K562 (cell line): ENCODE data around the gene DPH7. TPM values are rescaled to one million over a fixed set of nuclear protein-coding genes. Genes with fewer than 3 reads are reported as not detected.

Experiments used
- ATAC-seq: fragments of 200-7000 bp; cut with Tn5 transposase; 3 replicates; pipeline ENCODE4 v1.9.1; 2020; ENCODE audit warnings: moderate library complexity
- BruUV-seq: library from RNA; stranded (reverse); fragments of 400-500 nt; replicated peaks from 2 replicates; lab custom pipeline; 2021; lab: Mats Ljungman, UMichigan
- CTCF ChIA-PET: fragments of 300-600 bp; formaldehyde crosslinking; extraction: SDS; loops from one replicate; lab custom pipeline; 2021; ENCODE audit warnings: low intra/inter-chr PET ratio; lab: Yijun Ruan, JAX
- POLR2A ChIA-PET: fragments of 300-600, 350-650 bp; sonication (Branson Sonifier 250); formaldehyde crosslinking; extraction: SDS; loops from one replicate; lab custom pipeline; 2021; ENCODE audit warnings: antibody characterized with exemption, inconsistent platforms; lab: Yijun Ruan, JAX
- DNase-seq, 4 experiments: peaks; one replicate each; pipeline versions ENCODE4 v3.0.0 to v3.0.0-alpha.2; 2011 to 2018; ENCODE audit warnings: low spot score in 3 of 4, mixed read lengths in 3 of 4; ENCODE audit errors: extremely low read depth in 1 of 4
- FAIRE-seq: peaks from 2 replicates; lab custom pipeline; 2011; peaks lifted over from hg19 to GRCh38; lab: Jason Lieb, UNC
- H2AFZ ChIP-seq: 2 replicates; pipeline ENCODE4 v1.6.0; 2011; ENCODE audit warnings: low read depth, low read length, control low read depth, inconsistent platforms
- H3K27ac ChIP-seq: fragments of 200-600 bp; 3 replicates; pipeline ENCODE4 v1.8.0; 2011; ENCODE audit warnings: low read depth, mild to moderate bottlenecking, control low read depth, inconsistent platforms, low read length, moderate library complexity, mixed read lengths; ENCODE audit errors: extremely low read depth
- H3K27me3 ChIP-seq, 2 experiments: fragments of 300-600 bp in 1 of 2; 2 replicates in 1 of 2; 3 replicates in 1 of 2; pipeline versions ENCODE4 v1.6.0 to v1.8.0; 2011; ENCODE audit warnings: inconsistent platforms in 2 of 2, low read length in 2 of 2, mild to moderate bottlenecking in 1 of 2, mixed read lengths in 1 of 2, moderate library complexity in 1 of 2; ENCODE audit not compliant: control insufficient read depth in 2 of 2, insufficient read depth in 2 of 2
- H3K36me3 ChIP-seq: fragments of 300-600 bp; 3 replicates; pipeline ENCODE4 v1.8.0; 2011; ENCODE audit warnings: mild to moderate bottlenecking, low read length, inconsistent platforms; ENCODE audit not compliant: control insufficient read depth, insufficient read depth
- H3K4me1 ChIP-seq, 2 experiments: fragments of 200-600 bp in 1 of 2; replicated peaks in 1 of 2; 2 replicates in 1 of 2; 3 replicates in 1 of 2; pipeline versions ENCODE4 v1.5.1 to v1.8.0; 2011; ENCODE audit warnings: inconsistent platforms in 2 of 2, low read length in 2 of 2, mild to moderate bottlenecking in 1 of 2, mixed read lengths in 1 of 2, moderate library complexity in 1 of 2; ENCODE audit not compliant: control insufficient read depth in 2 of 2, insufficient read depth in 2 of 2
- H3K4me2 ChIP-seq: 2 replicates; pipeline ENCODE4 v1.6.1; 2011; ENCODE audit warnings: low read length, control low read depth, inconsistent platforms, mixed read lengths; ENCODE audit not compliant: insufficient read depth
- H3K4me3 ChIP-seq: fragments of 200-600 bp; sonication (generic), shearing (Covaris generic); 2 replicates; pipeline ENCODE4 v1.5.1; 2016; ENCODE audit warnings: control low read depth, inconsistent platforms
- H3K79me2 ChIP-seq: fragments of 200-600 bp; 3 replicates; pipeline ENCODE4 v1.8.0; 2011; ENCODE audit warnings: low read length, inconsistent platforms; ENCODE audit not compliant: control insufficient read depth, insufficient read depth
- H3K9ac ChIP-seq, 2 experiments: 2 replicates each; pipeline versions ENCODE4 v1.6.0 to v1.6.1; 2011; ENCODE audit warnings: low read depth in 2 of 2, low read length in 2 of 2, control low read depth in 1 of 2, inconsistent platforms in 1 of 2, mild to moderate bottlenecking in 1 of 2, mixed read lengths in 1 of 2; ENCODE audit not compliant: insufficient read depth in 1 of 2
- H3K9me1 ChIP-seq: one replicate; pipeline ENCODE4 v1.6.0; 2011; ENCODE audit warnings: inconsistent platforms, mild to moderate bottlenecking, low read length, moderate library complexity; ENCODE audit not compliant: control insufficient read depth, insufficient read depth
- H3K9me3 ChIP-seq: replicated peaks from 2 replicates; pipeline ENCODE4 v1.5.1; 2011; ENCODE audit warnings: low read depth, low read length, inconsistent platforms; ENCODE audit not compliant: control insufficient read depth, insufficient read depth
- H4K20me1 ChIP-seq: replicated peaks from 2 replicates; pipeline ENCODE4 v1.6.1; 2011; ENCODE audit warnings: low read length, inconsistent platforms, mixed read lengths; ENCODE audit not compliant: control insufficient read depth, insufficient read depth
- C11orf30 ChIP-seq: fragments of 450-650 bp; IDR thresholded peaks from 2 replicates; pipeline ENCODE4 v1.6.1; 2016; ENCODE audit warnings: low read depth, mild to moderate bottlenecking
- CC2D1A ChIP-seq: fragments of 450-650 bp; IDR thresholded peaks from 2 replicates; pipeline ENCODE4 v1.6.1; 2017; ENCODE audit warnings: mild to moderate bottlenecking
- CHD2 ChIP-seq: IDR thresholded peaks from 2 replicates; pipeline ENCODE4 v1.6.1; 2011; ENCODE audit warnings: low read depth, low read length
- HIVEP1 ChIP-seq: fragments of 250-450 bp; sonication (Bioruptor Pico); IDR thresholded peaks from 2 replicates; pipeline ENCODE4 v1.4.0; 2020; ENCODE audit warnings: mild to moderate bottlenecking
- NR2C2 ChIP-seq, 2 experiments: fragments of 200-800 bp in 1 of 2; sonication (Bioruptor generic) in 1 of 2; sonication (generic) in 1 of 2; formaldehyde crosslinking in 1 of 2; IDR thresholded peaks; 2 replicates each; pipeline versions ENCODE4 v1.6.1 to v1.8.0; 2016 to 2022; ENCODE audit warnings: mild to moderate bottlenecking in 1 of 2, missing compliant biosample characterization in 1 of 2, missing genetic modification characterization in 1 of 2, missing genetic modification reagents in 1 of 2
- POLR2AphosphoS2 ChIP-seq: IDR thresholded peaks from 2 replicates; pipeline ENCODE4 v1.6.1; 2012; ENCODE audit warnings: low read length, improper control_type of control experiment
- ZBED1 ChIP-seq: IDR thresholded peaks from 2 replicates; pipeline ENCODE4 v1.6.1; 2014
- WGBS: fragments of 100-300 bp; shearing (Covaris generic); methylation state at CpG from one replicate; pipeline ENCODE4 v1.1.6; 2016; ENCODE audit warnings: low coverage, mixed read lengths; ENCODE audit not compliant: insufficient coverage; ENCODE audit errors: missing lambda C conversion rate; 5-methylcytosine and 5-hydroxymethylcytosine counted together
- in situ Hi-C: fragments of 300-500 bp; cut with MboI; formaldehyde crosslinking; loops from 4 replicates; pipeline ENCODE4 v1.15.0; 2018; ENCODE audit warnings: inconsistent platforms, mixed read lengths
- intact Hi-C: fragments of 100-400 bp; cut with micrococcal nuclease; formaldehyde crosslinking; loops from 2 replicates; pipeline ENCODE4 v1.14.2; 2022
- polyA plus RNA-seq, 8 experiments: library from polyadenylated mRNA; depleted of rRNA in 4 of 8; stranded (reverse) in 5 of 8; unstranded in 3 of 8; fragments of >200 nt; fragmentation: Nextera tagmentation in 2 of 8; fragmentation: Illumina TruSeq in 1 of 8; extraction: Ambion mirVana in 2 of 8; extraction: Trizol in 1 of 8; gene quantifications; 2 replicates each; pipeline versions ENCODE4 v1.2.1 to v1.2.3, GENCODE V29; 2011 to 2014; ENCODE audit warnings: inconsistent platforms in 1 of 8, missing spikeins in 1 of 8
- total RNA-seq, 7 experiments: library from RNA; depleted of rRNA in 6 of 7; stranded (reverse); fragments of >200 nt in 6 of 7; fragmentation: Illumina TruSeq in 2 of 7; extraction: Trizol in 2 of 7; gene quantifications; 2 replicates each; pipeline versions ENCODE4 v1.2.1 to v1.2.3, GENCODE V29; 2011 to 2021; ENCODE audit warnings: low replicate concordance in 1 of 7
- TF ChIP-seq, protein P1 (sequence below): fragments of 250-450 bp; sonication (Bioruptor Pico); IDR thresholded peaks from 2 replicates; pipeline ENCODE4 v1.8.0; 2022; ENCODE audit warnings: inconsistent platforms

The DPH7 gene
- total and polyA plus RNA-seq, 9 of the 15 experiments (the other 6 are each of a cell fraction or from before 2014, with no cell fraction given): 13.9 to 68.6 (median 41.3) TPM

DNA sequence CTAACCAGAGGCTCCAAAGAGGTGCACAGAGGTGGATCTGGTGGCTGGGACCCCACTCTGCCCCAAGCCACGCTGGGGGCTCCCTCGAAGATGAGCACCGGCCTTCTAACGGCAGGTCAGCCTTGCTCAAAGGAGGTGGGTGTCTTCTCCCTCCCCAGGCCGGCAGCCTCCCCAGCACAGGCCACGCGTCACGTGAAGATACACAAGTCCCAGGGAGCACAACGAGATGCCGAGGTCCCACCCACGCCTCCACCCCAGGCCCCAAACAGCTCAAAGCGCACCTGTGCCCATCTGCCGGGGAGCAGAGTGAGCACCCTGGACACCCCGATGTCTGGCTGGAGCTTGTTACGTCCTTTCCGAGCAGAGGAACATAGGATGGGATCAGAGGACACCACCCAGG lies 40.7 kb downstream of the DPH7 start:
- no peak overlapping the region for H2AFZ ChIP-seq
- peak overlapping the region in 1 of 2 experiments; percentile 52; a peak in 2 of 4 replicates for H3K9ac ChIP-seq
- FAIRE-seq (no peak), DNase-seq (no peak), ATAC-seq (no peak)
- in situ Hi-C loops (no loop called here), intact Hi-C loops (loop anchor here (10.0 kb wide), 1 partner anchor 93 kb away; the partner anchor contains the start of gene ENTPD8)
- WGBS: 70% methylated on average over 11 of the region's 16 CpGs
- H3K36me3 ChIP-seq: no peaks in the 10 kb centered on the region
- no peaks in the 10 kb centered on the region for H3K9me1 ChIP-seq
- ChIA-PET POLR2A (interaction anchor here (1.1 kb wide), 1 partner anchor 29 kb away, joined by 3 read pairs; no protein-coding TSS in a partner anchor), CTCF (no interaction called here)
- no peaks in the 10 kb centered on the region for H4K20me1 ChIP-seq
- H3K4me2 ChIP-seq: no peak overlapping the region
- no peak overlapping the region for H3K4me3 ChIP-seq
- H3K27ac ChIP-seq: no peak overlapping the region
- TF ChIP-seq NR2C2 (CRISPR knock-in tag; IDR thresholded peaks at IDR 0.05): no peak
- no peak for TF ChIP-seq NR2C2 (tag; IDR thresholded peaks at IDR 0.05)
- TF ChIP-seq CHD2: no peak
- TF ChIP-seq ZBED1: no peak
- TF ChIP-seq HIVEP1 (CRISPR knock-in tag): no peak
- TF ChIP-seq C11orf30: no peak
- no peak for TF ChIP-seq POLR2AphosphoS2
- TF ChIP-seq CC2D1A: no peak
- TF ChIP-seq, protein P1, sequence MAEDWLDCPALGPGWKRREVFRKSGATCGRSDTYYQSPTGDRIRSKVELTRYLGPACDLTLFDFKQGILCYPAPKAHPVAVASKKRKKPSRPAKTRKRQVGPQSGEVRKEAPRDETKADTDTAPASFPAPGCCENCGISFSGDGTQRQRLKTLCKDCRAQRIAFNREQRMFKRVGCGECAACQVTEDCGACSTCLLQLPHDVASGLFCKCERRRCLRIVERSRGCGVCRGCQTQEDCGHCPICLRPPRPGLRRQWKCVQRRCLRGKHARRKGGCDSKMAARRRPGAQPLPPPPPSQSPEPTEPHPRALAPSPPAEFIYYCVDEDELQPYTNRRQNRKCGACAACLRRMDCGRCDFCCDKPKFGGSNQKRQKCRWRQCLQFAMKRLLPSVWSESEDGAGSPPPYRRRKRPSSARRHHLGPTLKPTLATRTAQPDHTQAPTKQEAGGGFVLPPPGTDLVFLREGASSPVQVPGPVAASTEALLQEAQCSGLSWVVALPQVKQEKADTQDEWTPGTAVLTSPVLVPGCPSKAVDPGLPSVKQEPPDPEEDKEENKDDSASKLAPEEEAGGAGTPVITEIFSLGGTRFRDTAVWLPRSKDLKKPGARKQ (CRISPR knock-in tag): no peak
- H3K27me3 ChIP-seq: no peaks in the 10 kb centered on the region
- H3K9me3 ChIP-seq: no peaks in the 10 kb centered on the region
- BruUV-seq: no TSS peak
- peaks cover 9 to 31% of the 10 kb centered on the region in 2 experiments; a peak in 4 of 5 replicates for H3K4me1 ChIP-seq
- H3K79me2 ChIP-seq: no peaks in the 10 kb centered on the region
